ENCODE data around the gene ST6GAL1.

Gene ST6GAL1

DNA sequence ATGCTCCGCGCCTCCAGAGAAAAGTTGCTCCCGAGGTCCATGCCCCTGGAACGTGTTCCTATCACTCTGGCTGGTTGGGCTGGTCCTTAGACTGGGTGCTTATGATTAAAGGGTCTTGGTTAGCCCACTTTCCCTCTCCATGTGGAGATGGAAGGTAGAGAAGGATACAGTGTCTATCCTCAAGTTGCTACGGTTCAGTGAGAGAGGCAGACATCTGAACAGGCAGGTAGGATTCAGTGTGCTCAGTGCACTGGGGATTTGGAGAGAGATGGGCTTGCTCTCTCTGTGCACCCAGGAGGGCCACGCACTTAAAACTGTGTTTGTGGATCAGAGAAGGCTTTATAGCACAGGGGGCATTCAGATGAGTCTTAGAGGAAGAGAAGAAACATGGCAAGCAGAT, 146.0 kb downstream of the ST6GAL1 start:
- no peak overlapping the region for H3K4me3 ChIP-seq (ENCODE audit: low read depth, low read length)
- TF ChIP-seq, protein P1, sequence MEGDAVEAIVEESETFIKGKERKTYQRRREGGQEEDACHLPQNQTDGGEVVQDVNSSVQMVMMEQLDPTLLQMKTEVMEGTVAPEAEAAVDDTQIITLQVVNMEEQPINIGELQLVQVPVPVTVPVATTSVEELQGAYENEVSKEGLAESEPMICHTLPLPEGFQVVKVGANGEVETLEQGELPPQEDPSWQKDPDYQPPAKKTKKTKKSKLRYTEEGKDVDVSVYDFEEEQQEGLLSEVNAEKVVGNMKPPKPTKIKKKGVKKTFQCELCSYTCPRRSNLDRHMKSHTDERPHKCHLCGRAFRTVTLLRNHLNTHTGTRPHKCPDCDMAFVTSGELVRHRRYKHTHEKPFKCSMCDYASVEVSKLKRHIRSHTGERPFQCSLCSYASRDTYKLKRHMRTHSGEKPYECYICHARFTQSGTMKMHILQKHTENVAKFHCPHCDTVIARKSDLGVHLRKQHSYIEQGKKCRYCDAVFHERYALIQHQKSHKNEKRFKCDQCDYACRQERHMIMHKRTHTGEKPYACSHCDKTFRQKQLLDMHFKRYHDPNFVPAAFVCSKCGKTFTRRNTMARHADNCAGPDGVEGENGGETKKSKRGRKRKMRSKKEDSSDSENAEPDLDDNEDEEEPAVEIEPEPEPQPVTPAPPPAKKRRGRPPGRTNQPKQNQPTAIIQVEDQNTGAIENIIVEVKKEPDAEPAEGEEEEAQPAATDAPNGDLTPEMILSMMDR (IDR thresholded peaks at IDR 0.05; ENCODE audit: low read depth, low read length, missing control alignments), result no peak
- no peak for DNase-seq
- no peaks in the 10 kb centered on the region for H3K36me3 ChIP-seq (replicated peaks)
- in situ Hi-C loops (cut with HindIII; ENCODE audit: low pct_ligation_motif_present, low sequenced_read_pairs), result no loop called here
- no peak overlapping the region for H3K27ac ChIP-seq
- H3K27me3 ChIP-seq (replicated peaks), result no peaks in the 10 kb centered on the region

DNA sequence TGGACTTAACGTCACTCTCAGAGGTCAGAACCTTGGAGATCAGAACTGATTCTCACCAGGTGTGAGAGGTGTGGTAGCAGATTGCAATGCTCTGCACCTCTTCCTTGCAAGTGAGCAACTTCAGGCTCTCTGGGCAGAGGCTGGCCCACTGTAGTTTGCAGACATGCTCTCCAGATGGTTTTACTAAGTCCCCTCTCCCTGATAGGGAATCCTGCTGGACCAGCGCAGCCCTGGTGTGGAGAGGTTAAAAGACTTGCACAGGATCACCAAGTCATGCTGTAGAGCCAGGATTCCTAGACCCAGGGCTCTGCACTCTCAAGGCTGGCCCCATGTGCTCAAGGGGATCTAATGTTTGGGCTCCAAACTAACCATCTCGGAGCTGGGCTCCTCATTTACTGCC, 146.8 kb downstream of the ST6GAL1 start:
- no peak for DNase-seq
- H3K27ac ChIP-seq, result no peak overlapping the region
- H3K36me3 ChIP-seq (replicated peaks), result no peaks in the 10 kb centered on the region
- TF ChIP-seq, protein P1 (IDR thresholded peaks at IDR 0.05; ENCODE audit: low read depth, low read length, missing control alignments), result no peak
- no peaks in the 10 kb centered on the region for H3K27me3 ChIP-seq (replicated peaks)
- in situ Hi-C loops (cut with HindIII; ENCODE audit: low pct_ligation_motif_present, low sequenced_read_pairs), result no loop called here
- no peak overlapping the region for H3K4me3 ChIP-seq (ENCODE audit: low read depth, low read length)

DNA sequence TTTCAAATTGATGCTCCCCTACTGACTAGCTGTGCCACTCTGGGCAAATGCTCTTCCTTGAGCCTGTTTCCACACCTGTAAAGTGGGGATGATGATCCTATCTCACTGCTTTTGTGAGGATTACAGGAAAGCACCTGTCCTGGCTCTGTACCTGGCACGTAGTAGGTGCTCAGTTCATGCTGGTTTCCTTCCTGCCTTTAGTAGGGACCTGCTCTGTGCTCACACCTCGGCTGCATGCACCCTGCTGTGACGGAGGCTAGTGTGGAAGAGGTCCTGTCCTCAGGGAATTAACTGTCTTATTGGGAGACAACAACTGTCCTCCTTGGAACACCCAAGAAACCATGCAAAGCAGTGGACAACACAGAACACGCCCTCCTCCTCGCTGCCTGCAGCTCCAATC, 147.2 kb downstream of the ST6GAL1 start:
- Histone ChIP-seq H3K36me3 (replicated peaks) (no peaks in the 10 kb centered on the region), H3K4me3 (ENCODE audit: low read depth, low read length) (no peak overlapping the region), H3K27me3 (replicated peaks) (no peaks in the 10 kb centered on the region), H3K27ac (no peak overlapping the region)
- TF ChIP-seq, protein P1 (IDR thresholded peaks at IDR 0.05; ENCODE audit: low read depth, low read length, missing control alignments), result no peak
- in situ Hi-C loops (cut with HindIII; ENCODE audit: low pct_ligation_motif_present, low sequenced_read_pairs), result no loop called here
- no peak for DNase-seq

DNA sequence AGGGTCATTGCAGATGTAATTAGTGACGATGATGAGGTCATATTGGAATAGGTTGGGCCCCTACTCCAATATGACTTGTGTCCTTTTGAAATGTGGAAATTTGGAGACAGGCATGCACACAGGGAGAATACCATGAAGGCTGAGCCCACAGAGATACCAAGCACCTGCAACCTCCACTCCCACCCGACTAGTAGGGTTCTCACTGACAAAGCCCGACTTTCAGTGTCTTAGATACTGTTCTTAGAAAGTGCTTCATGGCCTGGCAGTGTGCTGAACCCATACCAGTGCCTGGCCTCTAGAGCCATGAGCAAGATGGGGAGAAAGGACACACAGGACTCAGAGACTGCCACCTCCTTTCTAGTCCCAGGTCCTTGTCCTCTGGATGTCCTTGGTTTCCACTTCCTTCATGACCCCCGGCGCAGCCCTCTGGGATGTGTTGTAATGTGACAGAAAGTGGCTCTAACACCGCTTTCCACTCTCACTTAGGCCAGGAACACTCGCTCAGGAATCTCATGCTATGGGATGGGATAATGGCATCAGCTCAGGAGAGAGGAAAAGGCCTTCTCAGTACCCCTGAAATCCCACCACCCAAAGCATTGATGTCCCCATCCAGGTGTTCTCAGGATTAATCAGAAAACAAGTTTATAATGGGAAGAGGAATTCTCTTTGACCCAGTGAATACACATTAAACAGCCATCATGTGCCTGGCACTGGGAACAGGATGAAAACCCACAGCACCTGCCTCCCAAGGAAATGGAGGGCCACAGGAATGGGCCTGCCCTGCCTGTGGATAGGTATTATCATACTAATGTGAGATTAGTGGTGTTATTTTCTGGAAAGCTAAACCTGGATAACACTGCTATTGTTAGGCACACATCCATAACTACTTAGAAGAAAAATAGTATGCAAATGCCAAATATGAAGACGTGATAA, 149.0 kb downstream of the ST6GAL1 start:
- in situ Hi-C loops (cut with HindIII; ENCODE audit: low pct_ligation_motif_present, low sequenced_read_pairs), result no loop called here
- no peak for DNase-seq
- no peaks in the 10 kb centered on the region for H3K27me3 ChIP-seq (replicated peaks)
- no peak overlapping the region for H3K4me3 ChIP-seq (ENCODE audit: low read depth, low read length)
- no peak overlapping the region for H3K27ac ChIP-seq
- H3K36me3 ChIP-seq (replicated peaks), result no peaks in the 10 kb centered on the region
- TF ChIP-seq, protein P1 (IDR thresholded peaks at IDR 0.05; ENCODE audit: low read depth, low read length, missing control alignments), result no peak

DNA sequence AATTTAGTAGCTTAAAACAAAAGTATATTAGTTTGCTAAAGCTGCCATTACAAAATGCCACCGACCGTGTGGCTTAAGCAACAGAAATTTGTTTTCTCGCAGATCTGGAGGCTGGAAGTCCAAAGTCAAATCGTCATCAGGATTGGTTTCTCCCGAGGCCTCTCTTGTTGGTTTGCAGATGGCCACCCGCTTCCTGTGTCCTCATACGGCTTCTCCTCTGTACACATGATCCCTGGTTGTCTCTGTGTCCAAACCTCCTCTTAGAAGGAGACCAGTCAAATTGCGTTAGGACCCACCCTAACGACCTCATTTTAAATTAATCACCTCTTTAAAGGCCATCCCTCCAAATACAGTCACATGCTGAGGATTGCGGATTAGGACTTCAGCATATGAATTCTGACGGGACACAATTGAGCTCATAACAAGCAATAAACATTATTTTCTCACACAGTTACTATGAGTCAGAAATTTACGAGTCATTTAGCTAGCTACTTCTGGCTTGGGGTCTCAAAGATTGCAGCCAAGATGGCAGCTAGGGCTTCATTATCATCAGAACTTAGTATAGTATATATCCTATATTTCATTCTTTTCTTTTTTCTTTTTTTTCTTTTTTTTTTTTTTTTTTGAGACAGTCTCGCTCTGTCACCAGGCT, 150.6 kb downstream of the ST6GAL1 start:
- Histone ChIP-seq H3K4me3 (ENCODE audit: low read depth, low read length) (no peak overlapping the region), H3K27me3 (replicated peaks) (no peaks in the 10 kb centered on the region), H3K36me3 (replicated peaks) (no peaks in the 10 kb centered on the region), H3K27ac (no peak overlapping the region)
- TF ChIP-seq, protein P1 (IDR thresholded peaks at IDR 0.05; ENCODE audit: low read depth, low read length, missing control alignments), result no peak
- DNase-seq, result no peak
- in situ Hi-C loops (cut with HindIII; ENCODE audit: low pct_ligation_motif_present, low sequenced_read_pairs), result no loop called here
